ENCODE results near the gene RABGEF1.

- no peak for TF ChIP-seq CTCF (IDR thresholded peaks at IDR 0.05)
- TF ChIP-seq POLR2A (IDR thresholded peaks at IDR 0.05; ENCODE audit: low read depth): no peak
- no peak for TF ChIP-seq POLR2AphosphoS5 (IDR thresholded peaks at IDR 0.05)
These were observed 4.7 kb upstream of the RABGEF1 start for GRCh38 chr7:66735850-66736249.
